GM10266 (cell line): ENCODE measurements around the gene TTC27.

Experiments used
- DNase-seq: peaks from one replicate; pipeline ENCODE4 v3.0.0; 2012; ENCODE audit errors: extremely low spot score
- CTCF ChIP-seq: IDR thresholded peaks from 2 replicates; pipeline ENCODE4 v1.5.1; 2012; ENCODE audit warnings: mild to moderate bottlenecking, low read depth; ENCODE audit not compliant: control insufficient read depth, insufficient read depth; ENCODE audit errors: missing control alignments

The TTC27 gene

GRCh38 chr2:32711908-32712501 lies 84.2 kb downstream of the TTC27 start:
- no peak for DNase-seq
- no peak for TF ChIP-seq CTCF

- no peak for DNase-seq
- TF ChIP-seq CTCF, result no peak
Observed at GRCh38 chr2:32712870-32713269, 85.0 kb downstream of the TTC27 start.

GRCh38 chr2:32714521-32714920 lies 86.7 kb downstream of the TTC27 start:
- no peak for DNase-seq
- TF ChIP-seq CTCF, result no peak

- DNase-seq, result peak; percentile 56
- no peak for TF ChIP-seq CTCF
Observed at GRCh38 chr2:32715391-32715841, 87.6 kb downstream of the TTC27 start.

GRCh38 chr2:32715981-32716380 lies 88.1 kb downstream of the TTC27 start:
- DNase-seq, result no peak
- TF ChIP-seq CTCF, result no peak

GRCh38 chr2:32716598-32716997 lies 88.7 kb downstream of the TTC27 start:
- TF ChIP-seq CTCF, result no peak
- no peak for DNase-seq

GRCh38 chr2:32718752-32719151 lies 90.9 kb downstream of the TTC27 start:
- TF ChIP-seq CTCF, result no peak
- DNase-seq, result no peak
